Measurements from ENCODE around the gene RASAL2.

DNA sequence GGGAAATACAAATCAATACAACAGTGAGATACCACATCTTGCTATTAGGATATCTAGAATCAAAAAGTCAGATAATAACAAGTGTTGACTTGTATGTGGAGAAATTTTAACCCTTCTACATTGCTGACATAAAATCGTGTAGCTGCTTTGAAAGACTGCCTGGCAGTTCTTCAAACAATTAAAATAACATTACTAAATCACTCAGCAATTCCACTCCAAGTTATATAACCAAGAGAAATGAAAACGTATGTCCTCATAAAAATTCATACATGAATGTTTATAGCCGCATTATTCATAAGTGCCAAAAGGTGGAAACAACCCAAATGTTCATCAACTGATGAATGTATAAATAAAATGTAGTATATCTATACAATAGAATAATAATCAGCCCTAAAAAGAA is 164.6 kb downstream of the RASAL2 start:
- TF ChIP-seq, protein P1, sequence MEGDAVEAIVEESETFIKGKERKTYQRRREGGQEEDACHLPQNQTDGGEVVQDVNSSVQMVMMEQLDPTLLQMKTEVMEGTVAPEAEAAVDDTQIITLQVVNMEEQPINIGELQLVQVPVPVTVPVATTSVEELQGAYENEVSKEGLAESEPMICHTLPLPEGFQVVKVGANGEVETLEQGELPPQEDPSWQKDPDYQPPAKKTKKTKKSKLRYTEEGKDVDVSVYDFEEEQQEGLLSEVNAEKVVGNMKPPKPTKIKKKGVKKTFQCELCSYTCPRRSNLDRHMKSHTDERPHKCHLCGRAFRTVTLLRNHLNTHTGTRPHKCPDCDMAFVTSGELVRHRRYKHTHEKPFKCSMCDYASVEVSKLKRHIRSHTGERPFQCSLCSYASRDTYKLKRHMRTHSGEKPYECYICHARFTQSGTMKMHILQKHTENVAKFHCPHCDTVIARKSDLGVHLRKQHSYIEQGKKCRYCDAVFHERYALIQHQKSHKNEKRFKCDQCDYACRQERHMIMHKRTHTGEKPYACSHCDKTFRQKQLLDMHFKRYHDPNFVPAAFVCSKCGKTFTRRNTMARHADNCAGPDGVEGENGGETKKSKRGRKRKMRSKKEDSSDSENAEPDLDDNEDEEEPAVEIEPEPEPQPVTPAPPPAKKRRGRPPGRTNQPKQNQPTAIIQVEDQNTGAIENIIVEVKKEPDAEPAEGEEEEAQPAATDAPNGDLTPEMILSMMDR (IDR thresholded peaks at IDR 0.05), result no peak
- TF ChIP-seq POLR2A (IDR thresholded peaks at IDR 0.05), result no peak
